GM03348 (cell line): ENCODE measurements around the gene ARPP21.

ENCODE experiments used
- DNase-seq: peaks from one replicate; pipeline ENCODE4 v3.0.0; 2012; ENCODE audit warnings: low spot score

ARPP21 gene

GRCh38 chr3:35737527-35737926 is 98.2 kb downstream of the ARPP21 start:
- DNase-seq: no peak

DNA sequence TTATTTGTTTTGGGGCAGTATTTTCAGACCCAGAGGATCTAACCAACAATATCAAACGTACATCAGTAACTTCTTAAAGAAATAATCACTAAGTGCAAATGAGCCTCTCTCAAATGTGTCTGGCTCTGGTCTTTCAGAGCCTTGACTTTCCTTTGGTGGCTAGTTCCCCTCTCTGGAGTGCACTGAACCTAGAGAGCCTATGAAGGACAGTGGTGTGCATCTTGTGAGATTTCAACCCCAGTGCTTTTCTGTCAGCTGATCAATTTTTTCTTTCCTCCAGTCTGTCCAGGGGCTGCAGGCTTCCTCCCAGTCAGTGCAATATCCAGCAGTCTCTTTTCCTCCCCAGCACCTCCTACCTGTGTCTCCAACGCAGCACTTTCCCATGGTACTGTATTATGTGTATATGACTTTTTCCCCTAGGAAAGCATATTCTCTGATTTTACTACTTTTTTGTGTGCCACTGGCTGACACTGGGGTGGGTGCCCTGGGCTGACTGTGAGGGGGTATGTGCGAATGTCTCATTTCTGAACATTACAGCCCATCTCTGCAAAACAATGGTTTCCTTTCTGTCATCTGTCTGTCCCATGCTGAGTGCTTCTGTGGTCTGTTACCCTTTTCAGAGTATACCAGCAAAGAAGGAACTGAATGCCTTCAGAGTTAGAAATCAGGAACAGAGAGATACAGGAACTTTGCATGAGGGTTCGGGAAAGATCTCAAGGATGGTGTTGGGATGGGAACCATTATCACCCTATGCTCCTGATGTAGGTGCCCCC is 98.8 kb downstream of the ARPP21 start:
- no peak for DNase-seq

GRCh38 chr3:35739181-35739809 is 100.0 kb downstream of the ARPP21 start:
- no peak for DNase-seq

DNA sequence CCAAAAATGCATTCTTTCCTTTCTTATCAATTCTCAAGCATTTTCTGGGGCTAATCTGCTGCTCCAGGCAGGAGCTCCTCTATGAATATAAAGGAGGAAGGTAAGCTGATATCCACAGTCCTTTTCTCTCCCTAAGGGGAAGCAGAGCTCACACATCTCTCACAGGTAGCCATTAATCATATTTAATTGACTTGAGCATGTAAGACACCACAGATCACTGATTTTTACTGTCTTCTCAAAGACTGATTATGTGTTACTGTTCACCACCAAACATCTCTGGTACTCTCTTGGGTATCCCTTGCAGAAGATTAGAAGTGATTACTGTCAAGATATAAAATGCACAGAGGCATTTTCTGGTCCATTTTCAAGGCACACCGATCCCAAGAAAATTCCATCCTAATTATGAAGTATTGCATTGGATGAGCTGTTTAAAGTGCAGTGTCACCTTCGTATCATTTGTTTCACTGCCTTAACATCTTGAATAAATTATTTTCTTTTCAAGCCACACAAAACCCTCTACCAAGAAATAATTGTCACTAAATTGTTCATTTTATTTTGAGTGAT is 100.7 kb downstream of the ARPP21 start:
- DNase-seq: no peak

- no peak for DNase-seq
Observed at GRCh38 chr3:35743218-35743617, 103.9 kb downstream of the ARPP21 start.

DNA sequence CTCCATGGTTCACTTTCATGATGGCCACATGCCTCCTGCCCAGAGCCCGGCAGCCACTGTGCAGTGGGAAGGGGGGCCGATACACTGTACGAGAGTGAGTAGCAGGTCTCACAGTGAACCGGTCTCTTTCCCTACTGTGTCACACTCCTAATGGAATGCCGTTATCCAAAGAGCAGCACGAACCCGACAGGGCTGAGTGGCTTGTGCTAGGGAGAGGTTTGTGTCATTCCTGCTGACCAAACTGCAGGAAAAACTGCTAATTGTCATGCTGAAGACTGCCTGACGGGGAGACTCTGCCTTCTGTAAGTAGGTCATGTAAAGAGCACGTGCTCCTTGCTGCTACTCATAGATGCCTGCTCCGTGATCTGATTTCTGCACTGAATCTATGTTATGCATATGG is 105.1 kb downstream of the ARPP21 start:
- DNase-seq: no peak

GRCh38 chr3:35745351-35745750 is 106.0 kb downstream of the ARPP21 start:
- DNase-seq: no peak

GRCh38 chr3:35745802-35746484 is 106.6 kb downstream of the ARPP21 start:
- no peak for DNase-seq

GRCh38 chr3:35746492-35746891 is 107.2 kb downstream of the ARPP21 start:
- DNase-seq: no peak

GRCh38 chr3:35748144-35748543 is 108.8 kb downstream of the ARPP21 start:
- DNase-seq: no peak

DNA sequence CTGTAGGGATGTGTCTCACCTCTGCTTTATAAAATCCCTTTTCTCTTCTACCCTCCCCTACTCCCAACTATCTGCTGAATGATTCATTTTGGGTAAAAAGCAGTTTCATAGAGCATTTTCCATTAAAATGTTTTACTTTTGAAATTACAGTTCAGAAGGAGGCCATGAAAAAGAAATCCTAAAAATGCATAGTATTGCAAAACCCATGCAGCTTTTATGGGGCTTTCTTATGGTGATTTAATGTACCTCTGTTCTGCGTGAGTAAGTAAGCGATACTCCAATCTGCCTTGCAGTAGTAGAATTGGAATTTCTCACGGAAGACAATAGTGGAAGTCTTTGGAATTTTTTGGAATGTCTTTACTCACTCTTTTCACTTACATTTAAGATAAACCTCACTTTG is 111.9 kb downstream of the ARPP21 start:
- no peak for DNase-seq

GRCh38 chr3:35757991-35758757 is 118.8 kb downstream of the ARPP21 start:
- no peak for DNase-seq

DNA sequence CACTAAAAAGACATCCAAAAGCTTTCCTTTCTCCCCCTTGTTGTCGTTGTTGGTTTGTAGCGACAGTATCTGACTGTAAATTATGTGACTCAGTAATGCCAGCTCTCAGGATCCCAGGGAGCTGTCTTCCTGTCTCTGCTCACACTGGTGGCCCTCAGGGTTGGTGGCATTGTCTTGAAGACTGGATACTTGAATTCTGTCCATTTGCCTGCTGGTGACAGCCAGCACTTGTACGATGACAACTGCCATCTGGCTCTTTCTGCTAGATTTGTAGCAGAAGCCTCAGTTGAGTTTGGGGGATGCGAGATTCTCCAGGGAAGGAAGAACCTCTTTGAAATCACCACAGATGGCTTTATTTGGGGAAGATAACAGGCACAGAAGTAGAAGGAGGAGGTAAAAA is 120.8 kb downstream of the ARPP21 start:
- no peak for DNase-seq

GRCh38 chr3:35761311-35761710 is 122.0 kb downstream of the ARPP21 start:
- DNase-seq: no peak

GRCh38 chr3:35772381-35773015 is 133.2 kb downstream of the ARPP21 start:
- no peak for DNase-seq

GRCh38 chr3:35773417-35773816 is 134.1 kb downstream of the ARPP21 start:
- DNase-seq: no peak

DNA sequence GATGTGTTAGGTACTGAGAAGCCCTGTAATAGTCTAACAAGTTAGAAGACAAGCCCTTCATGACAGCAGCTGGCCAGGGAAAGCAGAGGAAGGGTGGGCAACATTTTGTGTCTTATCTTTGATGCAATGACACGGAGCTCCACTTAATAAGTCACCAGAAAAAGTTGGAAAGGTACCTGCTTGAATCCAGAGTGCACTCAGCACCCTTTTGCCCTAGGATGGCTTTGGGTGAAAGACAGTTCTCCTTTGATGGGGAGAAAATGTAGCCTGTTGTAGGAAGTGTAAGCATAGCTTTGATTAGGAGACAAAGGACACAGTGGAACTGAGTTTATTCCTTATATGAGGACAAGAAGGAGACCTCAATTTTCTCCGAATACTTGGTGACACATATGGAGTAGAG is 137.0 kb downstream of the ARPP21 start:
- no peak for DNase-seq

DNA sequence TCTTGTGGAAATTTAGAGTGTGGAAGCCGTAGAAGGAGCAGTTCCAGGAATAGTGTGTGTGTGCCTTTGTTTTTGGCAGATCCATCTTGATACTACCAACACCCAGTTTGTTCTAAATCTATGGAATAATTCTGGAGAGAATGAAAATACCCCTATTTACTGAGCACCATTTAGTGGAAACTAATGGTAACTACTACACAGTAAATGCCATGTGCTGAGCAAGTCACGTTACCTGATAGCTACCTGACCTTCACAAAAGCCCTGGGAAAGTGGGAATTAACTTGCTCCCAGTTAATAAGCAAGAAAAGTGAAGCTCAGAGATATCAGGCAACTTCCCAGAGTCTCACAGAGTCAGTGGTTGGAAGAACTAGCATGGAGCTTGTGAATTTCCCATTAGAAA is 137.7 kb downstream of the ARPP21 start:
- DNase-seq: no peak

DNA sequence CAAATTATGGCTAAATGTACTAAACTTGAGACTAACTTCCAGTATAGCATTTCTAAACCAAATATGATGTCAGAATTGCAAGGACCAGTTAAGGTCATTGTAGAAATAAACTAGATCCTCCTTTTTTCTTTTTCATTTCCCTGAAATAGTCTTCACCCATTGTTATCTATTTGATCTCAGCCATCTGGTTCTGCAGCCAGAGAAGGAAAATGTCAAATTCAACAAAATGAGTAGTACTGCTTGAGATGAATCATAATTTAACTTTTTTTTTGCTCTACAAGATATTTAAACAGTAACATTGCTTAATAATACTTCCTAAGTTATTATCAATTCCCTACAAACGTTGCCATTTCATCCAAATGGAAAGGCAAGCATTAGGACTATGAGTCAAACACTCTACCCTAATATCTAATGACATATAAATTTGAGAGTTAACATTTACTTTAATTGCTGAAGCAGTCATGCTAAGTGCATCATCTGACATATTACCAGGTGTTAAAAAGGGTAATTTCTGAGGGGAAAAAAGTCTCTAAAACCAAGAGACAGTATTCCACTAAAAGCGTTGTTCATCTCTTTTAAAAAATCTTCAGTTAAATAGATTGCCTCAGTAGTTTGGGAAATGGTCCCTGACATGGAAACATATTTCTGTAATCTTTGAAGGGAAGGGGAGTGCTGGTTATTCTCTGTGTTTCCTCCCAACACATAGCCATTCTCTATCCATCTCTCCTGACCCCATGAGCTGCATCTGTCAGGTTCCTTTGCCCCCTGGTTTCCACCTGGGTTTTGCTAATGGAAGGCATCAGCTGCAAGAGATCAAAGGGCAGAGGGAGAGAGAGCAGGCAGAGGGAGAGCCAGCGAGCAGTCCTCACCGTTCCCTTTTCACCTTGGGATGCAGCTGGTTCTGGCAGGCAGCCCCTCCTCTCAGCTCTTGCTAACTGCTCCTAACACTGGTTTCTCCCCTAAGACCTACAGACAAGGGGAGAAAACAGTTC is 138.5 kb downstream of the ARPP21 start:
- no peak for DNase-seq

DNA sequence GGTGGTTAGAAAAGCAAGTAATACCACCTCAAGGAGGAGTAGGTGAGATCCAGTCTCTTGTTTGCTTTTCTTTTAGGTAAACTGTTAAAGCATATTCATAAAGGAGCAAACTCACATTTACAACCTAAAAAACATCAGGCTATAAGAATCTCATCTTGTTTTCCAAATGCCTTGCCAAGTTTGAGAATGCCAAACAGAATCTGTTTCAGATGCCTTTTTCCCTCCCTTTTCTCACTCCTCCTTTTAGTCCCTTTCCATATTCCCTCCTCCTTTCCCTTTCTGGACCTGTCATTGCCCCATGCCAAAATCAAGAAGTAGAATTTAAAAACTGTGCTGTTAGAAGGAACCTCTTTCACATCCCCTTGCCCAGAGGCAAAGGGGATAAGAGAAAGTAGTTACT is 140.3 kb downstream of the ARPP21 start:
- DNase-seq: no peak
